Measurements from ENCODE around the gene PLSCR2. TPM values are rescaled to one million over a fixed set of nuclear protein-coding genes. Genes with fewer than 3 reads are reported as not detected.
A peak's percentile ranks its signal among the peaks of the same experiment; 100 is the strongest.

Gene PLSCR2
- total and polyA plus RNA-seq, 9 of the 15 experiments (the other 6 are each of a cell fraction or from before 2014, with no cell fraction given): 0.07 to 0.49 (median 0.25) TPM; not detected in 4

- TF ChIP-seq, protein P1, sequence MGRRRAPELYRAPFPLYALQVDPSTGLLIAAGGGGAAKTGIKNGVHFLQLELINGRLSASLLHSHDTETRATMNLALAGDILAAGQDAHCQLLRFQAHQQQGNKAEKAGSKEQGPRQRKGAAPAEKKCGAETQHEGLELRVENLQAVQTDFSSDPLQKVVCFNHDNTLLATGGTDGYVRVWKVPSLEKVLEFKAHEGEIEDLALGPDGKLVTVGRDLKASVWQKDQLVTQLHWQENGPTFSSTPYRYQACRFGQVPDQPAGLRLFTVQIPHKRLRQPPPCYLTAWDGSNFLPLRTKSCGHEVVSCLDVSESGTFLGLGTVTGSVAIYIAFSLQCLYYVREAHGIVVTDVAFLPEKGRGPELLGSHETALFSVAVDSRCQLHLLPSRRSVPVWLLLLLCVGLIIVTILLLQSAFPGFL (CRISPR knock-in tag; IDR thresholded peaks at IDR 0.05): no peak
- TF ChIP-seq ZNF77 (CRISPR knock-in tag; IDR thresholded peaks at IDR 0.05) (no peak), POLR2B (IDR thresholded peaks at IDR 0.05; ENCODE audit: low read depth, partially characterized antibody) (no peak), HINFP (tag; conservative IDR thresholded peaks at IDR 0.05; ENCODE audit: low read depth) (no peak), ZNF239 (CRISPR knock-in tag; IDR thresholded peaks at IDR 0.05) (no peak), POLR2A (conservative IDR thresholded peaks at IDR 0.05) (no peak), ATF6 (CRISPR knock-in tag; IDR thresholded peaks at IDR 0.05) (no peak), MCM5 (IDR thresholded peaks at IDR 0.05; ENCODE audit: low read depth) (no peak), CGGBP1 (CRISPR knock-in tag; IDR thresholded peaks at IDR 0.05) (no peak), KLF6 (CRISPR knock-in tag; IDR thresholded peaks at IDR 0.05; ENCODE audit: borderline replicate concordance) (no peak), ATF7 (IDR thresholded peaks at IDR 0.05) (peak; percentile 87), GATAD2B (IDR thresholded peaks at IDR 0.05; ENCODE audit: borderline replicate concordance) (no peak)
- TF ChIP-seq, protein P2, sequence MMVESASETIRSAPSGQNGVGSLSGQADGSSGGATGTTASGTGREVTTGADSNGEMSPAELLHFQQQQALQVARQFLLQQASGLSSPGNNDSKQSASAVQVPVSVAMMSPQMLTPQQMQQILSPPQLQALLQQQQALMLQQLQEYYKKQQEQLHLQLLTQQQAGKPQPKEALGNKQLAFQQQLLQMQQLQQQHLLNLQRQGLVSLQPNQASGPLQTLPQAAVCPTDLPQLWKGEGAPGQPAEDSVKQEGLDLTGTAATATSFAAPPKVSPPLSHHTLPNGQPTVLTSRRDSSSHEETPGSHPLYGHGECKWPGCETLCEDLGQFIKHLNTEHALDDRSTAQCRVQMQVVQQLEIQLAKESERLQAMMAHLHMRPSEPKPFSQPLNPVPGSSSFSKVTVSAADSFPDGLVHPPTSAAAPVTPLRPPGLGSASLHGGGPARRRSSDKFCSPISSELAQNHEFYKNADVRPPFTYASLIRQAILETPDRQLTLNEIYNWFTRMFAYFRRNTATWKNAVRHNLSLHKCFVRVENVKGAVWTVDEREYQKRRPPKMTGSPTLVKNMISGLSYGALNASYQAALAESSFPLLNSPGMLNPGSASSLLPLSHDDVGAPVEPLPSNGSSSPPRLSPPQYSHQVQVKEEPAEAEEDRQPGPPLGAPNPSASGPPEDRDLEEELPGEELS (CRISPR knock-in tag; IDR thresholded peaks at IDR 0.05; ENCODE audit: borderline replicate concordance): no peak
- TF ChIP-seq, protein P3, sequence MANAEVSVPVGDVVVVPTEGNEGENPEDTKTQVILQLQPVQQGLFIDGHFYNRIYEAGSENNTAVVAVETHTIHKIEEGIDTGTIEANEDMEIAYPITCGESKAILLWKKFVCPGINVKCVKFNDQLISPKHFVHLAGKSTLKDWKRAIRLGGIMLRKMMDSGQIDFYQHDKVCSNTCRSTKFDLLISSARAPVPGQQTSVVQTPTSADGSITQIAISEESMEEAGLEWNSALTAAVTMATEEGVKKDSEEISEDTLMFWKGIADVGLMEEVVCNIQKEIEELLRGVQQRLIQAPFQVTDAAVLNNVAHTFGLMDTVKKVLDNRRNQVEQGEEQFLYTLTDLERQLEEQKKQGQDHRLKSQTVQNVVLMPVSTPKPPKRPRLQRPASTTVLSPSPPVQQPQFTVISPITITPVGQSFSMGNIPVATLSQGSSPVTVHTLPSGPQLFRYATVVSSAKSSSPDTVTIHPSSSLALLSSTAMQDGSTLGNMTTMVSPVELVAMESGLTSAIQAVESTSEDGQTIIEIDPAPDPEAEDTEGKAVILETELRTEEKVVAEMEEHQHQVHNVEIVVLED (CRISPR knock-in tag; IDR thresholded peaks at IDR 0.05): no peak
- TF ChIP-seq, protein P4, sequence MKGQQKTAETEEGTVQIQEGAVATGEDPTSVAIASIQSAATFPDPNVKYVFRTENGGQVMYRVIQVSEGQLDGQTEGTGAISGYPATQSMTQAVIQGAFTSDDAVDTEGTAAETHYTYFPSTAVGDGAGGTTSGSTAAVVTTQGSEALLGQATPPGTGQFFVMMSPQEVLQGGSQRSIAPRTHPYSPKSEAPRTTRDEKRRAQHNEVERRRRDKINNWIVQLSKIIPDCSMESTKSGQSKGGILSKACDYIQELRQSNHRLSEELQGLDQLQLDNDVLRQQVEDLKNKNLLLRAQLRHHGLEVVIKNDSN (CRISPR knock-in tag; IDR thresholded peaks at IDR 0.05): no peak
- TF ChIP-seq, protein P5, sequence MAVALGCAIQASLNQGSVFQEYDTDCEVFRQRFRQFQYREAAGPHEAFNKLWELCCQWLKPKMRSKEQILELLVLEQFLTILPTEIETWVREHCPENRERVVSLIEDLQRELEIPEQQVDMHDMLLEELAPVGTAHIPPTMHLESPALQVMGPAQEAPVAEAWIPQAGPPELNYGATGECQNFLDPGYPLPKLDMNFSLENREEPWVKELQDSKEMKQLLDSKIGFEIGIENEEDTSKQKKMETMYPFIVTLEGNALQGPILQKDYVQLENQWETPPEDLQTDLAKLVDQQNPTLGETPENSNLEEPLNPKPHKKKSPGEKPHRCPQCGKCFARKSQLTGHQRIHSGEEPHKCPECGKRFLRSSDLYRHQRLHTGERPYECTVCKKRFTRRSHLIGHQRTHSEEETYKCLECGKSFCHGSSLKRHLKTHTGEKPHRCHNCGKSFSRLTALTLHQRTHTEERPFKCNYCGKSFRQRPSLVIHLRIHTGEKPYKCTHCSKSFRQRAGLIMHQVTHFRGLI (CRISPR knock-in tag; IDR thresholded peaks at IDR 0.05): no peak
Observed at GRCh38 chr3:146496726-146497125, 27.4 kb upstream of the PLSCR2 start (continued).
